ENCODE measurements around the gene HOXA11.

GRCh38 chr7:27153526-27153925, 31.5 kb downstream of the HOXA11 start:
- TF ChIP-seq TOX (CRISPR knock-in tag; IDR thresholded peaks at IDR 0.05; ENCODE audit: borderline replicate concordance) = no peak
- TF ChIP-seq CSRNP3 (CRISPR knock-in tag; IDR thresholded peaks at IDR 0.05) = no peak
- no peak for TF ChIP-seq SNAI2 (CRISPR knock-in tag; IDR thresholded peaks at IDR 0.05)
- no peak for TF ChIP-seq RARB (CRISPR knock-in tag; IDR thresholded peaks at IDR 0.05)
- TF ChIP-seq PATZ1 (CRISPR knock-in tag; IDR thresholded peaks at IDR 0.05; ENCODE audit: borderline replicate concordance) = no peak
- no peak for TF ChIP-seq ZFP30 (CRISPR knock-in tag; IDR thresholded peaks at IDR 0.05)
- TF ChIP-seq ISL1 (CRISPR knock-in tag; IDR thresholded peaks at IDR 0.05) = no peak
- TF ChIP-seq ARNTL (CRISPR knock-in tag; IDR thresholded peaks at IDR 0.05; ENCODE audit: borderline replicate concordance, low read depth) = no peak
- no peak for TF ChIP-seq ZNF8 (CRISPR knock-in tag; IDR thresholded peaks at IDR 0.05)
- TF ChIP-seq OSR1 (CRISPR knock-in tag; IDR thresholded peaks at IDR 0.05) = no peak
- no peak for TF ChIP-seq POU6F1 (CRISPR knock-in tag; IDR thresholded peaks at IDR 0.05; ENCODE audit: borderline replicate concordance, low read depth)
- TF ChIP-seq ZFP3 (CRISPR knock-in tag; IDR thresholded peaks at IDR 0.05) = no peak
- TF ChIP-seq GLIS3 (CRISPR knock-in tag; IDR thresholded peaks at IDR 0.05) = no peak

Measured in SK-N-SH treated with all-trans-retinoic acid at 6 μM for 48 hours (cell line).